Stomach (tissue), 8 donors: ENCODE results near the gene KCNIP2. TPM values are rescaled to one million over a fixed set of nuclear protein-coding genes. Genes with fewer than 3 reads are reported as not detected.

ENCODE experiments used
- polyA plus RNA-seq, 3 donors: library from polyadenylated mRNA; stranded (reverse); fragments of 200-250 nt; gene quantifications; one replicate each; pipeline ENCODE4 v1.2.3, GENCODE V29; 2013
- total RNA-seq, 5 donors: library from RNA; depleted of rRNA; stranded (reverse); fragments of >200 nt; gene quantifications; one replicate each; pipeline versions ENCODE4 v1.1.0 to v1.2.3, GENCODE V29; 2014 to 2016
- donor health status: healthy with polysubstance abuse.
- donor health status: Bipolar disorder and iron deficiency.
- donor health status: healthy.

The KCNIP2 gene
- total and polyA plus RNA-seq, 8 donors: 0.62 to 5.7 (median 1.3) TPM; not detected in 3

Other genes with a start within 250 kb of the KCNIP2 start
- 10 to 100 TPM; 39.1 to 95.3 (median 39.7) TPM for gene FBXW4, start 148.6 kb downstream of the KCNIP2 start, total RNA-seq
- gene FBXW4, start 148.6 kb downstream of the KCNIP2 start, polyA plus RNA-seq: 10 to 100 TPM; 36.6 to 46.4 (median 45.4) TPM
- gene FGF8, start 67.7 kb downstream of the KCNIP2 start, total RNA-seq: not detected
- gene FGF8, start 67.7 kb downstream of the KCNIP2 start, polyA plus RNA-seq: not detected
- 10 to 100 TPM in 3 of 5 donors, 1 to 10 TPM in 1, not detected in 1; 2.3 to 68.1 (median 32.6) TPM for gene NPM3, start 60.4 kb downstream of the KCNIP2 start, total RNA-seq
- 10 to 100 TPM; 22.0 to 30.2 (median 26.0) TPM for gene NPM3, start 60.4 kb downstream of the KCNIP2 start, polyA plus RNA-seq
- gene OGA, start 25.4 kb downstream of the KCNIP2 start, total RNA-seq: 100 to 1,000 TPM; 123 to 312 (median 233) TPM
- gene OGA, start 25.4 kb downstream of the KCNIP2 start, polyA plus RNA-seq: 10 to 100 TPM; 18.9 to 41.7 (median 28.0) TPM
- 10 to 100 TPM in 4 of 5 donors, 1 to 10 TPM in 1; 3.5 to 29.0 (median 18.2) TPM for gene ARMH3, start 212.4 kb upstream of the KCNIP2 start, total RNA-seq
- gene ARMH3, start 212.4 kb upstream of the KCNIP2 start, polyA plus RNA-seq: 10 to 100 TPM; 10.1 to 18.1 (median 10.1) TPM
- 10 to 100 TPM in 3 of 5 donors, 1 to 10 TPM in 2; 7.0 to 42.4 (median 14.0) TPM for gene HPS6, start 221.5 kb upstream of the KCNIP2 start, total RNA-seq
- 10 to 100 TPM; 10.3 to 10.7 (median 10.6) TPM for gene HPS6, start 221.5 kb upstream of the KCNIP2 start, polyA plus RNA-seq